ENCODE results near the gene IRS4. TPM values are rescaled to one million over a fixed set of nuclear protein-coding genes. Genes with fewer than 3 reads are reported as not detected.

IRS4 gene
- total and polyA plus RNA-seq, 2 donors from 2014 or later, result not detected

- no peaks in the 10 kb centered on the region for H3K4me1 ChIP-seq (ENCODE audit: control insufficient read depth in 2 of 3, insufficient read depth in 2 of 3, low read depth in 1 of 3, low read length in 3 of 3)
- H3K9ac ChIP-seq (ENCODE audit: low read length in 3 of 3), result no peak overlapping the region
- H3K4me3 ChIP-seq (ENCODE audit: low read length in 3 of 3), result no peak overlapping the region
- H3K27ac ChIP-seq (ENCODE audit: low read depth in 2 of 2, low read length in 2 of 2), result no peak overlapping the region
- intact Hi-C loops (cut with DNase I), result no loop called here
- no peaks in the 10 kb centered on the region for H3K9me3 ChIP-seq (ENCODE audit: control insufficient read depth in 2 of 3, insufficient read depth in 1 of 3, low read length in 3 of 3)
- H3K27me3 ChIP-seq (ENCODE audit: control insufficient read depth, insufficient read depth, low read length), result no peaks in the 10 kb centered on the region
- no peak for DNase-seq
- no peaks in the 10 kb centered on the region for H3K36me3 ChIP-seq (ENCODE audit: control insufficient read depth in 2 of 3, insufficient read depth in 3 of 3, low read length in 3 of 3)
- TF ChIP-seq CTCF (IDR thresholded peaks at IDR 0.05; ENCODE audit: borderline replicate concordance, extremely low read depth, insufficient read depth), result no peak
- FAIRE-seq, result peak; percentile 3
Measured at GRCh38 chrX:108704839-108705238, 31.5 kb downstream of the IRS4 start.

GRCh38 chrX:108702530-108702929 is 33.8 kb downstream of the IRS4 start:
- Histone ChIP-seq H3K36me3 (ENCODE audit: control insufficient read depth in 2 of 3, insufficient read depth in 3 of 3, low read length in 3 of 3) (no peaks in the 10 kb centered on the region), H3K9me3 (ENCODE audit: control insufficient read depth in 2 of 3, insufficient read depth in 1 of 3, low read length in 3 of 3) (no peaks in the 10 kb centered on the region), H3K27me3 (ENCODE audit: control insufficient read depth, insufficient read depth, low read length) (no peaks in the 10 kb centered on the region), H3K4me1 (ENCODE audit: control insufficient read depth in 2 of 3, insufficient read depth in 2 of 3, low read depth in 1 of 3, low read length in 3 of 3) (no peaks in the 10 kb centered on the region), H3K27ac (ENCODE audit: low read depth in 2 of 2, low read length in 2 of 2) (no peak overlapping the region), H3K9ac (ENCODE audit: low read length in 3 of 3) (no peak overlapping the region), H3K4me3 (ENCODE audit: low read length in 3 of 3) (no peak overlapping the region)
- FAIRE-seq, result no peak
- no peak for DNase-seq
- no peak for TF ChIP-seq CTCF (IDR thresholded peaks at IDR 0.05; ENCODE audit: borderline replicate concordance, extremely low read depth, insufficient read depth)
- intact Hi-C loops (cut with DNase I), result no loop called here

DNA sequence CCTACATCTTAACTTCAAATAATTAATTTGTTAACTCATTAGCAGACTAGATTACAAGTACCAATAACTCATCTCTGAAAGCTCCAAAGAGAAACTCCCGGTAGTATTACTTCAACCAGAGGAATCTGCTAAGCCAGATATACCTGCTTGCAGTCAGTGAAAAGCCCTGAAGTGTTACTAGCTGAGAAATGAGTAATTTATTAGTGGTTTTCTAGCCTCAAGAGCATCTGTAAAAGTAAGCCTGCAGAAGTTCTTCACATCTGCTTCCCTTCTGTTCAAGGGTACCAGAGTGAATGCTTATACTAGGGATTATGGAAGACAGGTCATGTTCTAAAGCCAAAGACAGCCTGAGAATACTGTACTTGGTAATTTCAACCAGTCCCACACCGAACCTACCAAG is 34.7 kb downstream of the IRS4 start:
- FAIRE-seq (no peak), DNase-seq (no peak)
- TF ChIP-seq CTCF (IDR thresholded peaks at IDR 0.05; ENCODE audit: borderline replicate concordance, extremely low read depth, insufficient read depth), result no peak
- H3K9ac ChIP-seq (ENCODE audit: low read length in 3 of 3), result no peak overlapping the region
- H3K36me3 ChIP-seq (ENCODE audit: control insufficient read depth in 2 of 3, insufficient read depth in 3 of 3, low read length in 3 of 3), result no peaks in the 10 kb centered on the region
- H3K27ac ChIP-seq (ENCODE audit: low read depth in 2 of 2, low read length in 2 of 2), result no peak overlapping the region
- H3K9me3 ChIP-seq (ENCODE audit: control insufficient read depth in 2 of 3, insufficient read depth in 1 of 3, low read length in 3 of 3), result no peaks in the 10 kb centered on the region
- no peak overlapping the region for H3K4me3 ChIP-seq (ENCODE audit: low read length in 3 of 3)
- no peaks in the 10 kb centered on the region for H3K27me3 ChIP-seq (ENCODE audit: control insufficient read depth, insufficient read depth, low read length)
- intact Hi-C loops (cut with DNase I), result no loop called here
- no peaks in the 10 kb centered on the region for H3K4me1 ChIP-seq (ENCODE audit: control insufficient read depth in 2 of 3, insufficient read depth in 2 of 3, low read depth in 1 of 3, low read length in 3 of 3)

GRCh38 chrX:108699368-108699767 is 37.0 kb downstream of the IRS4 start:
- peak; percentile 30 for TF ChIP-seq CTCF (IDR thresholded peaks at IDR 0.05; ENCODE audit: borderline replicate concordance, extremely low read depth, insufficient read depth)
- Histone ChIP-seq H3K36me3 (ENCODE audit: control insufficient read depth in 2 of 3, insufficient read depth in 3 of 3, low read length in 3 of 3) (no peaks in the 10 kb centered on the region), H3K4me3 (ENCODE audit: low read length in 3 of 3) (no peak overlapping the region), H3K27me3 (ENCODE audit: control insufficient read depth, insufficient read depth, low read length) (no peaks in the 10 kb centered on the region), H3K27ac (ENCODE audit: low read depth in 2 of 2, low read length in 2 of 2) (no peak overlapping the region), H3K4me1 (ENCODE audit: control insufficient read depth in 2 of 3, insufficient read depth in 2 of 3, low read depth in 1 of 3, low read length in 3 of 3) (no peaks in the 10 kb centered on the region), H3K9me3 (ENCODE audit: control insufficient read depth in 2 of 3, insufficient read depth in 1 of 3, low read length in 3 of 3) (no peaks in the 10 kb centered on the region), H3K9ac (ENCODE audit: low read length in 3 of 3) (no peak overlapping the region)
- DNase-seq (peak in 2 of 5 donors; percentile 38 to 43), FAIRE-seq (peak; percentile 73)
- intact Hi-C loops (cut with DNase I), result no loop called here

Data from kidney (tissue), 14 donors.